GM12874 (cell line): ENCODE results near the gene NR6A1.

Source experiments
- TF ChIP-seq, protein P1 (sequence below): IDR thresholded peaks from 2 replicates; pipeline ENCODE4 v1.5.1; 2011; ENCODE audit warnings: low read depth, mild to moderate bottlenecking, control low read depth, low read length, moderate library complexity; ENCODE audit not compliant: insufficient read depth

NR6A1 gene

GRCh38 chr9:124506931-124507879 lies 263.9 kb downstream of the NR6A1 start, which contains the start of gene NR5A1:
Gene NR5A1, minus strand, starts transcription at chr9:124507399. Its CDS starts 4,004 bp downstream, at chr9:124503395.
- TF ChIP-seq, protein P1, sequence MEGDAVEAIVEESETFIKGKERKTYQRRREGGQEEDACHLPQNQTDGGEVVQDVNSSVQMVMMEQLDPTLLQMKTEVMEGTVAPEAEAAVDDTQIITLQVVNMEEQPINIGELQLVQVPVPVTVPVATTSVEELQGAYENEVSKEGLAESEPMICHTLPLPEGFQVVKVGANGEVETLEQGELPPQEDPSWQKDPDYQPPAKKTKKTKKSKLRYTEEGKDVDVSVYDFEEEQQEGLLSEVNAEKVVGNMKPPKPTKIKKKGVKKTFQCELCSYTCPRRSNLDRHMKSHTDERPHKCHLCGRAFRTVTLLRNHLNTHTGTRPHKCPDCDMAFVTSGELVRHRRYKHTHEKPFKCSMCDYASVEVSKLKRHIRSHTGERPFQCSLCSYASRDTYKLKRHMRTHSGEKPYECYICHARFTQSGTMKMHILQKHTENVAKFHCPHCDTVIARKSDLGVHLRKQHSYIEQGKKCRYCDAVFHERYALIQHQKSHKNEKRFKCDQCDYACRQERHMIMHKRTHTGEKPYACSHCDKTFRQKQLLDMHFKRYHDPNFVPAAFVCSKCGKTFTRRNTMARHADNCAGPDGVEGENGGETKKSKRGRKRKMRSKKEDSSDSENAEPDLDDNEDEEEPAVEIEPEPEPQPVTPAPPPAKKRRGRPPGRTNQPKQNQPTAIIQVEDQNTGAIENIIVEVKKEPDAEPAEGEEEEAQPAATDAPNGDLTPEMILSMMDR = no peak

GRCh38 chr9:124506433-124506832 lies 264.7 kb downstream of the NR6A1 start:
- TF ChIP-seq, protein P1 = no peak

GRCh38 chr9:124505901-124506346 lies 265.2 kb downstream of the NR6A1 start:
- TF ChIP-seq, protein P1 = no peak

DNA sequence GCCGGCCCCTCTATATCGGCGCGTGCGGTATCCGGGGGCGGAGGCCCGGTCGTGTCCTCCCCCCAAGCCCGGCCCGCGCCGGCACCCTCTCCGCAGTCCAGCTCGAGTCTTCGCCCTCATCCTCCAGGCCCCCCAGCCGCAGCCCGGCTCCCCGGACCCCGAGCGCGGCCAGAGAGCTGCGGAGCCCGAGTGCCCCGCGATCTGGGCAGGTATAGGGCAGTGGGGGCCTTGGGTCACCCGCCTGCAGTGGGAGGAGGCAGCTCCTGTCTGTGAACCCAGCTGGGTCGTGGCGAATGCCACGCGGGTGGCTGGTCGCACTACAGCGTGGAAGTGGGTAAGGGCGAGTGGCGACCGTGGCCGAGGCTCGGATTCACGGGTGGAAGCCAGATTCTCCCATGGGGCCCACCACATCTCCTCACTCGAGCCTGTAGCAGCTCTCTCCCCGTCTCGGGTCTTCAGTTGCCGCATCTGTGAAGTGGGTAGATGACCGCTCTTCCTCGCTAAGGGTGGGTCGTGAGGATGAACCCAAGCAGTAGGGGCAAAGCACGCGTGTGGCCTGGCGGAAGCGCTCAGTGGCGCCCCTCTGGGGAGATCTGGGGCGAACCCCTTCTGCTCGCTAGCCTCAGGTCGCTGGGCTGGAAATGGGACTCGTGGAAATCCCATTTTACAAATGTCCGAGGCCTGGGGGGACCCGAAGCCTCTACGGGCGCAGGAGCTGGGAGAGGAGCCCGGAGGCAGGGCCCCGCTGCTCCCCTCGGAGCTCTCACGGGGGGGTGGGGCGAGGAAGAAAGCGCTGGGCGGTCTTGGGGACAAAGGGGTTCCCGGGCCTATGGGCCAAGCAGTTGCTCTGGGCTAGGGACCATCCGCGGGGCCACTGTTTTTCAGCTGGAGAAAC lies 265.9 kb downstream of the NR6A1 start:
- TF ChIP-seq, protein P1 = no peak

GRCh38 chr9:124504530-124505005 lies 266.5 kb downstream of the NR6A1 start:
- TF ChIP-seq, protein P1 = no peak

DNA sequence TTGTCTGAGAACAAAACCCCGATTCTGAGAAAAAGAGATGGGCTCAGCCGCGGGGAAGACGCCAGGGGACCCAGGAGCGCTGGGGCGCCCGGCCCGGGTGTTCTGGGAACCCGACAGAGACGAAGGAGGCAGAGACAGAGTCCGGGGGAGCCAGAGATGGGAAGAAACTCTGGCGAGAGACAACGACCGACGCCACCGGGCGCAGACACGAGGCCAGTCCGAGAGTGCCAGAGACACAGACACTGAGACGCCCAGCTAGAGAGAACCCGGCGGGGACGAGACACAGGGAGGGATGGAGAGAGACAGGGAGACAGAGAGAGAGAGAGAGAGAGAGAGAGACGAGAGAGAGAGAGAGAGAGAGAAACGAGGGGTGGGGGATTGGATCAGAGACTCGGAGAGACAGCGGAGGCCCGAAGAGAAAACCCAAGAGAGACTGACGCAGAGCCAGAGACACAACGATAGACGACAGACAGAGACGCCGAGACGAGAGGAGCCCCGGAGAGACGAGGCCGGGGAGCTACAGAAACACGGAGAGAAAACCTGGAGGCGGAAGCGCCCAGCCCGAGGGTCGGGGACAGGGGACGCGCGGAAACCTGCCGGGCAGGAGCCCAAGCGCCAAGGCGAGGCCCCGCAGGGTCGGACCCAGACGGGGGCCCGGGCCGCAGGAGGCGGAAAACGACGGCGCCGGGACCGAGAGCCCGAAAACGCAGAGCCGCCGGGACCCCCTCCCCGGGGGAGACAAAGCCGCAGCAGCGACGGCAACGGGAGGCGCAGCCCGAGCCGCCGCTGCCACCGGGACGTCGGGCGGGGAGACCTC lies 267.2 kb downstream of the NR6A1 start:
- TF ChIP-seq, protein P1 = no peak
